Cortex of kidney (tissue), 1 donor: Measurements from ENCODE around the gene PDC.

Experiments used
- DNase-seq: peaks from one replicate; lab custom pipeline; 2025; lab: John Stamatoyannopoulos, UW

Gene PDC

DNA sequence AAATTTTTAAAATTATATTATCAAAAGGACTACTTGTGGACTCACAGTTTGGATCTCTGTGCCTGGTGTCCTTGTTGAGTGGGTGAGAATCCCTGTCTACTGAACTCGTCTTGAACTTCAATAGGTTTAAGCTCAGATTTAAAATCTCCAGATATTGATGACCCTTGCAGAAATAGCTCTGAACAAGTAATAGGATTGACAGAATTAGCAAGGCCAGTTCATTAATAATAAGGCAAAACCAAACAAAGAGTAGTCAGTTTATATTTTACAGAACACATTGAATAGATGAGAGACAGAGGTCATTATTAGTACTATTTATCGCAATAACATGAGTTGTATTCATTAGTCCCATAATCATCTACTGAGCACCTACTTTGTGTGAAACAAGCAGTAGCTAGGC lies at the start of gene PDC:
Gene PDC, minus strand, starts transcription at position 101 of the 400 bp plus-strand sequence. CDS start 11,655 bp downstream, outside the sequence.
- DNase-seq: no peak

DNA sequence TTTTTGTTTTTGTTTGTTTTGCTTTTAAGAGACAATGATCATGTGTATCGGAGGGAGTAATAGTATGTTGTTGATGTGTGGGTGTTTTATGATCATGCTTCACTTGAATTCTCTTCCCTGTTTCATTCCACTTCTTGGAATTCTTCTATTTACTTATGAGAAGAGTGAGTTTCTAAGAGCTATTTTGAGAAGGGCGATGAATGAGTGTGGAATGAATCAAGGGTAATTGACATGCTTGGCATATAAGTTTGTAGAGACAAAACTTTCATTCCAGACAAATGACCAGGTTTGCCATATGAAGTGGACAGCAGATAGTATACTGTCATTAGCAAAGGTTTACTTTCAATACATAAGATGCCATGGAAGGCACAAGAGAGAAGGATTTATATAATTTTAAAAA lies 42.3 kb upstream of the PDC start:
- no peak for DNase-seq

DNA sequence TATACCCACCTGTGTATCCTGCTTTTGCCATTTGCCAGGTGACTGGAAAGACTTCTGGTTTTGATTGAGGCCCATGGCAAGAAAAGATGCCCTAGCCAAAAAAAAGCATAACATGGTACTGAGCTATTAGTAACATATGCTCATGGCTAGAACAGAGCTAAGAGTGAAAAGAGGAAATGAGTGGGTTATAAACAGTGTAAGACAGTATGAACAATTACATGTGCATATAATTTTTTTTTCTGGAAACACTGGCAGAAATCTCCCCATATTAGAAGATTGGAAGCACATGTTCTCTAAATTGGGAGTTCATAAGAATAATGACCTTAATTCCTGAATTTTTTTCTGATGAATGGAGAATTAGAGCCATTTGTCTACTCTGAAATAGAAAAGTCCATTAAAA lies 41.2 kb upstream of the PDC start:
- DNase-seq: no peak

- DNase-seq: no peak
These were observed 39.9 kb upstream of the PDC start for GRCh38 chr1:186500804-186501203.

- no peak for DNase-seq
These were observed 38.7 kb upstream of the PDC start for GRCh38 chr1:186499571-186499970.

- DNase-seq: no peak
These were observed 37.9 kb upstream of the PDC start for GRCh38 chr1:186498695-186499389.

DNA sequence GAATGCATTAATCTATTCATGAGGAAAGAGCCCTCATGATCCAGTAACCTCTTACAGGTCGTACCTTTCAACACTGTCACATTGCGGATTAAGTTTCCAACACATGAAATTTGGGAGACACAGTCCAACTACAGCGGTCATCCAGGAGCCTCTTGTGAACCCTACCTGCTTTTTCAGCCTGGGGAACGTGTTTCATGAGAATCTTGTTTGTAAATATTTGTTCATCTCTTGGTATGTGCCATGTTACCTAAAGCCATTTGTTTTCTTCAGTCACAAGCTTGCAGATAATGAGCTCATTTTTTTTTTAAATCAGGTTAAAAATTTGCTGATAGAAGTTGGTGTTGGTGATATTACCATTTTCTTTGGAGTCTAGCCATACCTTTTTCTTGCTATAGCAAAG lies 37.2 kb upstream of the PDC start:
- DNase-seq: no peak

GRCh38 chr1:186497651-186498050 lies 36.7 kb upstream of the PDC start:
- no peak for DNase-seq

GRCh38 chr1:186496171-186496851 lies 35.4 kb upstream of the PDC start:
- DNase-seq: no peak

DNA sequence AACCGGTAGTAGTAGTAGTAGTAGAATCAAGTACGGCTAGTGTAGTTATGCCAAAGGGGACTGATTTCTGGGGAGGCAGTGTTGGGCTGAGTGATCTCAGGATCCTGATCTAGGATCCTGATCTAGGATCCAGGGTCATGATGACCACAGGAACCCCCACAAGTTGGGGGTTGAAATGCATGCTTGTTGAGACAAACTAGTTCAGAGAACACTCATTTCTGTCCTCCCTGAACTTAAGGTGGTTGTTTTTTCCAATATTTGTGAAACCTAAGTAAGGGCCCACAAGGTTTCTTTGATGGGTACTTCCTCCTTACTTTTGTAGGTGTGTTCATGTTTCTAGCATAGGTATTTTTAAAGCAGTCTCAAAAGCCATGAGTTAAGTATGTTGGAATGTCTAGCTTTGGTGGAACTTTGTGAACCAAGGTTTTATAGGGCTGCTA lies 33.9 kb upstream of the PDC start:
- no peak for DNase-seq

GRCh38 chr1:186492531-186493291 lies 31.8 kb upstream of the PDC start:
- no peak for DNase-seq

DNA sequence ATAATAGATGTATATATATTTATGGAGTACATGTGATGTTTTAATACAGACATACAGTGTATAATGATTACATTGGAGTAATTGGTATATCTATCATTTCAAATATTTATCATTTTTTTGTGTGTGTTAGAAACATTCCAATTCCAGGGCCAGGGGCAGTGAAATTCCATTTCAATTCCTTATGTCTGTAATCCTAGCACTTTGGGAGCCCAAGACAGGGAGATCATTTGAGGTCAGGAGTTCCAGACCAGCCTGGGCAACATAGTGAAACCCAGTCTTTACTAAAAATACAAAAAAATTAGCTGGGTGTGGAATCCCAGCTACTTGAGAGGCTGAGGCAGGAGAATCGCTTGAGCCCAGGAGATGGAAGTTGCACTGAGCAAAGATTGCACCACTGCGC lies 30.4 kb upstream of the PDC start:
- DNase-seq: no peak

- DNase-seq: no peak
These were observed 26.2 kb upstream of the PDC start for GRCh38 chr1:186487163-186487562.

- no peak for DNase-seq
These were observed 25.1 kb upstream of the PDC start for GRCh38 chr1:186486061-186486460.

DNA sequence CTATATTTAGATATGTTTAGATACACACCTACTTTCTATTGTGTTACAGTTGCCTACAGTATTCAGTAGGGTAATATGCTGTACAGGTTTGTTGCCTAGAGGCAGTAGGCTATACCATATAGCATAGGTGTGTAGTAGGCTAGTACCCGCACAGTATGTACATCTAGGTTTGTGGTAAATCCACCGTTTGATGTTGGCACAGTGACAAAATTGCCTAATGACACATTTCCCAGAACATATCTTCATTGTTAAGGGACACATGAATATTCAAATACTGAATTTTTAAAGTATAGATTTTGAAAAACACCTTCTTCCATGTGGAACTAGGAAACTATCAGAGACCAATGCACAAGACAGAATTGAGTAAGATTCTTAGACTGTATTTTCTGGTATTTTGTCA lies 22.6 kb upstream of the PDC start:
- no peak for DNase-seq

DNA sequence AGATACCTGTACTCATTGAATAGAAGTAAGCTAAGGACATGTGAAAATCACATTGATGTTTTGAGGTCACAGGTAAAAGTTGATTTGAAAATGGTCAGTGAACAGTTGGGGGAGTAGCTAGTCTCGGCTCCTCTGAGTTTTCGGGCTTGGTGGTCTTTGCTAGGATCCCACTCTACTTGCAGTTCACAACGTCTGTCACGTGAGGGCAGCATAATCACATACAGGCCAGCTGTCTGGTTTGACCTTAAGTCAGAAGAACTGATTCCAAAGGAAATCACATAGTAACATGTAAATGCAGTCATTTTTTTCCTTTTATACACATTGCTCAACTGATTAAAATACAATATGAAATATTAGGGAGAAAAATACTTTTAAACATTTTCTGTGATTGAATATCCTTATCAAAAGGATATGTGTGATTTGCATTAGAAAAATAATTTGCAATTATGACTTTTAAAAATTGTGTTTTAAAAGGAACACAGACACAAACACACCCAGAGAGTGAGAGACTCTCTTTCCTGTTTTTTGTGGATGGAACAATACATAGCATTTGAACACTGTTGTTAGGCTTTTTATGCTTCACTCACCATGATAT lies 21.8 kb upstream of the PDC start:
- DNase-seq: no peak

- DNase-seq: no peak
These were observed 20.5 kb upstream of the PDC start for GRCh38 chr1:186481303-186481888.

DNA sequence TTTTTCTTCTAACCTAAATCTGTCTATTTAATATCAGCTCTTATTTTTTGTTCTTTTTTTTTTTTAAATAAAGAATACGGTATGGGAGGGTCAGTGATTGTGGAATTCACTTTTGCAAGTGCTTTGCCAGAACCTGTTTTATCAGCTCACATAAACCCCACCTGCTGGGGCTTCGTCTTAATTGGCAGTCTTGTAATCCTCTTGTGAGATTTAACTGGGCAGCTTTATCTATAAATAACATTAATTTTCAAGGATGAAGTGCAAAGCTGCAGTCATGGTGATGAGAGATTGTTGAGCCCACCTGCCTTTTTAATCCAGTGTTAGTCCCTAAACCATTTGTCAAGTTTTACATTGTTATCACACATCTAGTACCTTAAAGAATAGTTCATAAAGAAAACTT lies 18.2 kb upstream of the PDC start:
- no peak for DNase-seq

DNA sequence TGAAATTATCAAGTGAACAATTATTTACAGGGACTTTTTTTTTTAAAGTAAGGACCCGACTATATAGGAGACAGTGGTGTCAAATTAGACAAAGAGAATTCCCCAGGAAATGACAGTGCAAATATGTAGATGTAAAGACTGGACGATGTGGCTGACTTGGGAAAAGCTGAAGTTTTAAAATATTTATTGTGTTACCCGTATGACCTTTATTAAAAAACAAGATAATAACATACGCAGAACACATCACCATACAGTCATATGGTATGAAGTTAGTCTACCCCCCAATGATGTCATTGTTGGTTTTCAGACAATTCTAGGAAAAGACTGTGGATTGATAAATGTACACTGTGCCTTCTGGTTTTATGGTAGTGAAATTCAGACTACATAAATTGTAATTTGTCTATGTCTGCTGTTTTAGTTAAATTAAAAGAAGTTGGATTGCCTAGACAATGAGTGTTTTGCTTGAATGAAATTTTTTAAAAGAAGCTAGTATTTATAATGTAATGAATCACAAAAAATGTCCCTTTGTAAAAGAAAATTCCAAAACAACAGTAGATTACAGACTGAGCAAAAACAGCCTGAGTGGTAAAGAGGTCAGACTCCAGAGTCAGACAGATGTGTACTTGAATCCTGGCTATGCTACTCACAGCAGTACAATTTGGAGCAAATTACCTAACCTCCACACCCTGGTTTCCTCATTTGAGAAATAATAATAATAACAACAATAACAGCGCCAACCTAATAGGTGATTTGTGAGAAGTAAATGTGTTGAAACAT lies 15.5 kb upstream of the PDC start:
- no peak for DNase-seq

DNA sequence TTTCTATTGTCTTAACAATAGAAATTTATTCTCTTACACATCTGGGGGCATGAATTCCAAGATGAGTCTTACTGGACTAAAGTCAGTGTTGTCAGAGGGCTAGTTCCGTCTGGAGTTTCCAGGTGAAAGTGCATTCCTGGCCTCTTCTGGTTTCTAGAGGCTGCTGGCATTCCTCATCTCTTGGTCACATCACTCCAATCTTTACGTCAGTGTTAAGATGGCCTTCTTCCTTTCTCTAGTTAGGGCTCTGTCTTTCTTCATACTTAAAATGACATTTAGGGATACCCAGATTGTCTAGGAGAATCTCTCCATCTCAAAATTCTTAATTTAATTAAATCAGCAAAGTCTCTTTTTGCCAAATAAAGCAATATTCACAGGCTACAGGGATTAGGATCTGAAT lies 13.3 kb upstream of the PDC start:
- DNase-seq: no peak

DNA sequence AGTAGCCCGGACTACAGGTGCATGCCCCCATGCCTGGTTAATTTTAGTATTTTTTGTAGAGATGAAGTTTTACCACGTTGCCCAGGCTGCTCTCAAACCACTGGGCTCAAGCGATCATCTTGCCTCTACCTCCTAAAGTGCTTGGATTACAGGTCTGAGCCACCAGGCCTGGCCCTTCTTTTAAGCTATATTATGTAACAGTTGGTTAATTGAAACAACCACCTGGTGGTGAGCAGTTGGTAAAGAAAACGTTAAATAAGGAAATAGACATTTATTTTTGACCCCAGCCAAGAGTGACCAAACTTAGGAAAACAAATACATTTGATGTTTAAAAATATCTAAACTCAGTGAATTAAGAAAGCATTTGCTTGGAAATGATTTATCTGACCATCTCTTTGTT lies 12.1 kb upstream of the PDC start:
- DNase-seq: no peak

GRCh38 chr1:186465946-186466345 lies 5.0 kb upstream of the PDC start:
- no peak for DNase-seq
